PFSK-1 (cell line): ENCODE results near the gene TUBA3D.

Source experiments
- FOXP2 ChIP-seq: optimal IDR thresholded peaks from 2 replicates; pipeline ENCODE3; 2011; ENCODE audit warnings: borderline replicate concordance, control low read depth, inconsistent platforms; ENCODE audit not compliant: insufficient read depth; ENCODE audit errors: extremely low read length, extremely low read depth
- POLR2AphosphoS5 ChIP-seq: IDR thresholded peaks from 2 replicates; pipeline ENCODE4 v1.6.1; 2012; ENCODE audit warnings: low read depth, mild to moderate bottlenecking, control low read depth, low read length, moderate library complexity
- REST ChIP-seq, 2 experiments: IDR thresholded peaks; 2 replicates each; pipeline versions ENCODE4 v1.6.1 to v1.8.0; 2011 to 2012; ENCODE audit warnings: low read depth in 2 of 2, low read length in 2 of 2, control low read depth in 1 of 2, inconsistent platforms in 1 of 2, mild to moderate bottlenecking in 1 of 2, moderate library complexity in 1 of 2; ENCODE audit not compliant: insufficient read depth in 1 of 2
- SIN3A ChIP-seq: IDR thresholded peaks from 2 replicates; pipeline ENCODE4 v1.6.1; 2012; ENCODE audit warnings: mild to moderate bottlenecking, low read length, moderate library complexity, borderline replicate concordance; ENCODE audit not compliant: insufficient read depth
- TAF1 ChIP-seq: IDR thresholded peaks from 2 replicates; pipeline ENCODE4 v1.6.1; 2012; ENCODE audit warnings: low read length, control low read depth, borderline replicate concordance; ENCODE audit not compliant: insufficient read depth

The TUBA3D gene

GRCh38 chr2:131516011-131516410, 40.1 kb downstream of the TUBA3D start:
- no peak for TF ChIP-seq REST (IDR thresholded peaks at IDR 0.05; ENCODE audit: insufficient read depth in 1 of 2, low read depth in 2 of 2, low read length in 2 of 2)
- no peak for TF ChIP-seq FOXP2
- no peak for TF ChIP-seq TAF1
- no peak for TF ChIP-seq SIN3A
- no peak for TF ChIP-seq POLR2AphosphoS5

GRCh38 chr2:131517106-131517831, 41.4 kb downstream of the TUBA3D start:
- TF ChIP-seq POLR2AphosphoS5 (no peak), REST (IDR thresholded peaks at IDR 0.05; ENCODE audit: insufficient read depth in 1 of 2, low read depth in 2 of 2, low read length in 2 of 2) (no peak), SIN3A (no peak), FOXP2 (no peak), TAF1 (no peak)

- TF ChIP-seq POLR2AphosphoS5 (no peak), REST (IDR thresholded peaks at IDR 0.05; ENCODE audit: insufficient read depth in 1 of 2, low read depth in 2 of 2, low read length in 2 of 2) (no peak), SIN3A (no peak), TAF1 (no peak), FOXP2 (no peak)
Observed at GRCh38 chr2:131519466-131519865, 43.5 kb downstream of the TUBA3D start.

GRCh38 chr2:131520526-131520925, 44.6 kb downstream of the TUBA3D start:
- TF ChIP-seq FOXP2 (no peak), REST (IDR thresholded peaks at IDR 0.05; ENCODE audit: insufficient read depth in 1 of 2, low read depth in 2 of 2, low read length in 2 of 2) (no peak), POLR2AphosphoS5 (no peak), TAF1 (no peak), SIN3A (no peak)
